ENCODE data around the gene GPX6.

GRCh38 chr6:28486533-28486932 is 29.1 kb downstream of the GPX6 start:
- TF ChIP-seq EP300 (IDR thresholded peaks at IDR 0.05; ENCODE audit: low read depth) (no peak), CTCF (IDR thresholded peaks at IDR 0.05) (no peak), POLR2AphosphoS5 (IDR thresholded peaks at IDR 0.05) (no peak), POLR2A (IDR thresholded peaks at IDR 0.05) (no peak)
